Measurements from ENCODE around the gene PARP11.

PARP11 gene

DNA sequence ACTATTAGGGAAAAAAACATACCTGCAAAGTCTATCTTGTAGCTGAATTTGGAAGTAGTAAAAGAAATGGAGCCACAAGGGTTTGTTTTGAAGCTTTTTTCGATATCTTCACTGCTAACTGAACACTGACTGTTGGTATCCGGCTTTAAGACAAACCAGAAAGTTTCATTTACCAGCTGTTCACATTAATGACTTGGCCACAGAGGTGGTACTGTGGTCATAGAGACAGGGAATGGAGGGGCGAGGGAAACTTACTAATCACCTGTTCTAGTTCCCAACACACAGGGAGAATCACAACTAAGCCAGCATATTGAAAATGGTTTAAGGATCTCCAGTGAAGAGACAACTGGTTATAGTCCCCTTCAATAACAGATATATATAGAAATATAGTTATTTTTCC is 44.3 kb downstream of the PARP11 start:
- TF ChIP-seq SIN3A (IDR thresholded peaks at IDR 0.05; ENCODE audit: borderline replicate concordance, insufficient read depth, low read length) (no peak), REST (IDR thresholded peaks at IDR 0.05; ENCODE audit: insufficient read depth in 1 of 2, low read depth in 2 of 2, low read length in 2 of 2) (no peak), TAF1 (IDR thresholded peaks at IDR 0.05; ENCODE audit: borderline replicate concordance, insufficient read depth, low read length) (no peak), FOXP2 (optimal IDR thresholded peaks at IDR 0.05; ENCODE audit: borderline replicate concordance, extremely low read depth, extremely low read length, insufficient read depth) (no peak), POLR2AphosphoS5 (IDR thresholded peaks at IDR 0.05; ENCODE audit: low read depth, low read length) (no peak)

GRCh38 chr12:3827301-3828000 is 45.7 kb downstream of the PARP11 start:
- TF ChIP-seq TAF1 (IDR thresholded peaks at IDR 0.05; ENCODE audit: borderline replicate concordance, insufficient read depth, low read length) (no peak), POLR2AphosphoS5 (IDR thresholded peaks at IDR 0.05; ENCODE audit: low read depth, low read length) (no peak), FOXP2 (optimal IDR thresholded peaks at IDR 0.05; ENCODE audit: borderline replicate concordance, extremely low read depth, extremely low read length, insufficient read depth) (no peak), REST (IDR thresholded peaks at IDR 0.05; ENCODE audit: insufficient read depth in 1 of 2, low read depth in 2 of 2, low read length in 2 of 2) (no peak), SIN3A (IDR thresholded peaks at IDR 0.05; ENCODE audit: borderline replicate concordance, insufficient read depth, low read length) (no peak)

GRCh38 chr12:3821441-3821840 is 51.8 kb downstream of the PARP11 start:
- TF ChIP-seq FOXP2 (optimal IDR thresholded peaks at IDR 0.05; ENCODE audit: borderline replicate concordance, extremely low read depth, extremely low read length, insufficient read depth): no peak
- no peak for TF ChIP-seq TAF1 (IDR thresholded peaks at IDR 0.05; ENCODE audit: borderline replicate concordance, insufficient read depth, low read length)
- TF ChIP-seq POLR2AphosphoS5 (IDR thresholded peaks at IDR 0.05; ENCODE audit: low read depth, low read length): no peak
- no peak for TF ChIP-seq SIN3A (IDR thresholded peaks at IDR 0.05; ENCODE audit: borderline replicate concordance, insufficient read depth, low read length)
- TF ChIP-seq REST (IDR thresholded peaks at IDR 0.05; ENCODE audit: insufficient read depth in 1 of 2, low read depth in 2 of 2, low read length in 2 of 2): no peak

- TF ChIP-seq REST (IDR thresholded peaks at IDR 0.05; ENCODE audit: insufficient read depth in 1 of 2, low read depth in 2 of 2, low read length in 2 of 2) (no peak), SIN3A (IDR thresholded peaks at IDR 0.05; ENCODE audit: borderline replicate concordance, insufficient read depth, low read length) (no peak), FOXP2 (optimal IDR thresholded peaks at IDR 0.05; ENCODE audit: borderline replicate concordance, extremely low read depth, extremely low read length, insufficient read depth) (no peak), POLR2AphosphoS5 (IDR thresholded peaks at IDR 0.05; ENCODE audit: low read depth, low read length) (no peak), TAF1 (IDR thresholded peaks at IDR 0.05; ENCODE audit: borderline replicate concordance, insufficient read depth, low read length) (no peak)
Measured at GRCh38 chr12:3820122-3820521, 53.1 kb downstream of the PARP11 start.
